Tibial nerve (tissue), 4 donors: ENCODE data around the gene MSI2. TPM values are rescaled to one million over a fixed set of nuclear protein-coding genes. Genes with fewer than 3 reads are reported as not detected.

Experiments used
- DNase-seq, 2 donors: peaks; one replicate each; pipeline ENCODE4 v3.0.0-alpha.2; 2019; ENCODE audit warnings: low spot score in 2 of 2
- H3K27ac ChIP-seq, 4 donors: fragments of 200-600 bp; sonication (generic) in 3 of 4; one replicate each; pipeline ENCODE4 v1.5.1; 2017 to 2019; ENCODE audit warnings: mild to moderate bottlenecking in 1 of 4
- H3K27me3 ChIP-seq, 2 donors: fragments of 200-600 bp; sonication (generic) in 1 of 2; one replicate each; pipeline versions ENCODE4 v1.5.1 to v1.6.0; 2017 to 2019
- H3K36me3 ChIP-seq, 3 donors: fragments of 200-600 bp; sonication (generic); one replicate each; pipeline ENCODE4 v1.5.1; 2018 to 2019
- H3K4me1 ChIP-seq, 4 donors: fragments of 200-600 bp; sonication (generic) in 3 of 4; one replicate each; pipeline ENCODE4 v1.5.1; 2017 to 2019
- H3K4me3 ChIP-seq, 4 donors: fragments of 200-600 bp; sonication (generic) in 3 of 4; one replicate each; pipeline ENCODE4 v1.5.1; 2017 to 2019; ENCODE audit warnings: mild to moderate bottlenecking in 1 of 4, moderate library complexity in 1 of 4
- H3K9me3 ChIP-seq, 4 donors: fragments of 200-600 bp; sonication (generic) in 3 of 4; one replicate each; pipeline ENCODE4 v1.5.1; 2017 to 2019
- CTCF ChIP-seq, 5 experiments: fragments of 200-600 bp in 3 of 5; fragments of 450-650 bp in 2 of 5; sonication (generic) in 3 of 5; IDR thresholded peaks; one replicate each; pipeline ENCODE4 v1.5.1; 2016 to 2019; ENCODE audit warnings: antibody characterized with exemption in 5 of 5, mild to moderate bottlenecking in 3 of 5, moderate library complexity in 2 of 5
- EP300 ChIP-seq, 2 donors: sonication (generic); formaldehyde crosslinking; IDR thresholded peaks; one replicate each; pipeline ENCODE4 v1.6.1; 2017; ENCODE audit warnings: antibody characterized with exemption in 2 of 2, mild to moderate bottlenecking in 1 of 2
- POLR2A ChIP-seq, 2 donors: fragments of 450-650 bp; IDR thresholded peaks; one replicate each; pipeline ENCODE4 v1.6.1; 2017; ENCODE audit warnings: antibody characterized with exemption in 2 of 2, mild to moderate bottlenecking in 2 of 2, moderate library complexity in 2 of 2
- WGBS, 2 donors: methylation state at CpG; one replicate each; pipeline ENCODE4 v1.1.5; 2018; 5-methylcytosine and 5-hydroxymethylcytosine counted together
- total RNA-seq, 4 donors: library from RNA; depleted of rRNA; stranded (reverse); fragments of >200 nt; gene quantifications; one replicate each; pipeline ENCODE4 v1.1.0, GENCODE V29; 2016

Gene MSI2
- total RNA-seq, 4 donors from 2014 or later, result 11.5 to 18.3 (median 14.2) TPM

- 94 to 97% methylated on average over 5 of the region's 5 CpGs for WGBS, 2 donors
These were observed 211.5 kb downstream of the MSI2 start for GRCh38 chr17:57467801-57468200.

GRCh38 chr17:57468932-57469775 lies 212.8 kb downstream of the MSI2 start:
- WGBS, 2 donors, result 89 to 90% methylated on average over 9 of the region's 9 CpGs
- H3K4me3 ChIP-seq, result no peak overlapping the region
- no peak overlapping the region for H3K27ac ChIP-seq
- no peaks in the 10 kb centered on the region for H3K36me3 ChIP-seq
- no peaks in the 10 kb centered on the region for H3K27me3 ChIP-seq
- TF ChIP-seq CTCF (IDR thresholded peaks at IDR 0.05) (no peak), EP300 (IDR thresholded peaks at IDR 0.05) (no peak), POLR2A (IDR thresholded peaks at IDR 0.05) (no peak)
- H3K4me1 ChIP-seq, result peaks cover 0 to 36% (median 6%) of the 10 kb centered on the region in 4 donors
- no peaks in the 10 kb centered on the region for H3K9me3 ChIP-seq
- DNase-seq, result no peak

More at GRCh38 chr17:57467801-57468200, 211.5 kb downstream of the MSI2 start:
- no peak overlapping the region for H3K27ac ChIP-seq
- no peaks in the 10 kb centered on the region for H3K9me3 ChIP-seq
- TF ChIP-seq CTCF (IDR thresholded peaks at IDR 0.05), result no peak
- TF ChIP-seq POLR2A (IDR thresholded peaks at IDR 0.05), result no peak
- no peak for TF ChIP-seq EP300 (IDR thresholded peaks at IDR 0.05)
- H3K27me3 ChIP-seq, result no peaks in the 10 kb centered on the region
- peaks cover 0 to 23% (median under 1%) of the 10 kb centered on the region in 4 donors for H3K4me1 ChIP-seq
- no peak for DNase-seq
- H3K36me3 ChIP-seq, result no peaks in the 10 kb centered on the region
- H3K4me3 ChIP-seq, result no peak overlapping the region

- Histone ChIP-seq H3K9me3 (no peaks in the 10 kb centered on the region), H3K27ac (no peak overlapping the region), H3K36me3 (no peaks in the 10 kb centered on the region), H3K4me3 (no peak overlapping the region), H3K4me1 (peaks cover 0 to 28% (median 6%) of the 10 kb centered on the region in 4 donors), H3K27me3 (no peaks in the 10 kb centered on the region)
- 96 to 99% methylated on average over 3 of the region's 3 CpGs for WGBS, 2 donors
- TF ChIP-seq EP300 (IDR thresholded peaks at IDR 0.05) (no peak), CTCF (IDR thresholded peaks at IDR 0.05) (no peak), POLR2A (IDR thresholded peaks at IDR 0.05) (no peak)
- no peak for DNase-seq
These were observed 214.6 kb downstream of the MSI2 start for GRCh38 chr17:57470906-57471305.

- TF ChIP-seq EP300 (IDR thresholded peaks at IDR 0.05), result no peak
- no peak for TF ChIP-seq POLR2A (IDR thresholded peaks at IDR 0.05)
- TF ChIP-seq CTCF (IDR thresholded peaks at IDR 0.05), result no peak
- no peaks in the 10 kb centered on the region for H3K9me3 ChIP-seq
- no peaks in the 10 kb centered on the region for H3K36me3 ChIP-seq
- H3K4me1 ChIP-seq, result peaks cover 0 to 26% (median 6%) of the 10 kb centered on the region in 4 donors
- H3K27ac ChIP-seq, result no peak overlapping the region
- 79 to 86% methylated on average over 8 of the region's 8 CpGs for whole genome bisulfite sequencing, 2 donors
- DNase-seq, result no peak
- H3K4me3 ChIP-seq, result no peak overlapping the region
- H3K27me3 ChIP-seq, result no peaks in the 10 kb centered on the region
These were observed 215.6 kb downstream of the MSI2 start for GRCh38 chr17:57471868-57472368.

- Histone ChIP-seq H3K36me3 (no peaks in the 10 kb centered on the region), H3K27ac (no peak overlapping the region), H3K4me1 (peaks cover 0 to 33% (median 6%) of the 10 kb centered on the region in 4 donors), H3K4me3 (no peak overlapping the region), H3K27me3 (no peaks in the 10 kb centered on the region), H3K9me3 (no peaks in the 10 kb centered on the region)
- 59 to 60% methylated on average over 6 of the region's 6 CpGs for WGBS, 2 donors
- TF ChIP-seq EP300 (IDR thresholded peaks at IDR 0.05), result no peak
- TF ChIP-seq POLR2A (IDR thresholded peaks at IDR 0.05), result no peak
- TF ChIP-seq CTCF (IDR thresholded peaks at IDR 0.05), result no peak
- DNase-seq, result no peak
These were observed 219.5 kb downstream of the MSI2 start for GRCh38 chr17:57475796-57476195.
